Measurements from ENCODE around the gene HILPDA.

The HILPDA gene
- 1.3 to 1.7 reads per million in 2 donors for total RNA-seq

- peak; percentile 87 for DNase-seq
Observed at GRCh38 chr7:128455543-128456254, at the start of gene HILPDA. HILPDA (plus strand) TSS chr7:128455878; CDS start chr7:128457269, 1,391 bp downstream.

- no peak for DNase-seq
Observed at GRCh38 chr7:128406314-128407232, 49.1 kb upstream of the HILPDA start.

- DNase-seq = no peak
Observed at GRCh38 chr7:128407233-128407589, 48.5 kb upstream of the HILPDA start.

- DNase-seq = no peak
Observed at GRCh38 chr7:128407751-128408708, 47.6 kb upstream of the HILPDA start.

GRCh38 chr7:128408709-128409595, 46.7 kb upstream of the HILPDA start:
- DNase-seq = no peak

GRCh38 chr7:128409596-128410450, 45.9 kb upstream of the HILPDA start, which contains the start of gene IMPDH1:
IMPDH1 (minus strand) TSS chr7:128409982; CDS start chr7:128409901, 81 bp downstream.
- DNase-seq = peak; percentile 86

GRCh38 chr7:128410451-128410753, 45.3 kb upstream of the HILPDA start:
- DNase-seq = no peak

- DNase-seq = no peak
Observed at GRCh38 chr7:128415217-128415785, 40.4 kb upstream of the HILPDA start.

- no peak for DNase-seq
Observed at GRCh38 chr7:128417071-128417470, 38.6 kb upstream of the HILPDA start.

GRCh38 chr7:128419257-128419656, 36.4 kb upstream of the HILPDA start:
- no peak for DNase-seq

- DNase-seq = no peak
Observed at GRCh38 chr7:128420773-128421172, 34.9 kb upstream of the HILPDA start.

- no peak for DNase-seq
Observed at GRCh38 chr7:128421384-128421783, 34.3 kb upstream of the HILPDA start.

- DNase-seq = no peak
Observed at GRCh38 chr7:128422037-128422436, 33.6 kb upstream of the HILPDA start.

GRCh38 chr7:128422842-128423241, 32.8 kb upstream of the HILPDA start:
- DNase-seq = no peak

- no peak for DNase-seq
Observed at GRCh38 chr7:128424686-128425275, 30.9 kb upstream of the HILPDA start.

- peak; percentile 82 for DNase-seq
Observed at GRCh38 chr7:128425850-128426249, 29.8 kb upstream of the HILPDA start.

- DNase-seq = no peak
Observed at GRCh38 chr7:128427289-128427891, 28.3 kb upstream of the HILPDA start.

- no peak for DNase-seq
Observed at GRCh38 chr7:128430207-128430606, 25.5 kb upstream of the HILPDA start.

- no peak for DNase-seq
Observed at GRCh38 chr7:128431221-128431620, 24.5 kb upstream of the HILPDA start.

GRCh38 chr7:128431754-128432153, 23.9 kb upstream of the HILPDA start:
- no peak for DNase-seq
